Activated T-cell treated with anti-CD3 and anti-CD28 coated beads, Interleukin-2, amount 50 U/mL, for 48 hours (primary cell): Measurements from ENCODE around the gene LDLRAD4.

Experiments used
- DNase-seq, 2 experiments: peaks; one replicate each; pipeline ENCODE4 v3.0.0-alpha.2; 2020

The LDLRAD4 gene

GRCh38 chr18:13524054-13524453 is 305.5 kb downstream of the LDLRAD4 start:
- no peak for DNase-seq

DNA sequence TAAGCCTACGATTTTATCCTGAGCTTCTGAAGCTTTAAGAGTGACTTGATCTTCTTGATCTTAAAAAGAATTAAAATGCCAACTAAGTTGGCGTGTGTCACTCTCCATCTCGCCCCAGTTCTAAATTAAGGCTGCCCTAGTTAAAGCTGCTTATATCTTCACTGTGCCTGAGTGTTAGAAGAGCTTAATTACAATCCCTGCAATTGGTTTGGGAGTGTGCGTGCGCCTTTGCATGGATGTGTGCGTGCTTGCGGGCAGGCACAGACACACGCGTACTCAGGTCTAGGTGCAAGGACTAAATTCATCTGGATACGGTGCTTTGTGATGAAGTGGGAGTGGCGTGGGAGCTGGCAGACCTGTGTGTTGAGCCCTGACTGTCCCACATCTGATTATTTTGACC is 306.3 kb downstream of the LDLRAD4 start:
- DNase-seq = no peak

DNA sequence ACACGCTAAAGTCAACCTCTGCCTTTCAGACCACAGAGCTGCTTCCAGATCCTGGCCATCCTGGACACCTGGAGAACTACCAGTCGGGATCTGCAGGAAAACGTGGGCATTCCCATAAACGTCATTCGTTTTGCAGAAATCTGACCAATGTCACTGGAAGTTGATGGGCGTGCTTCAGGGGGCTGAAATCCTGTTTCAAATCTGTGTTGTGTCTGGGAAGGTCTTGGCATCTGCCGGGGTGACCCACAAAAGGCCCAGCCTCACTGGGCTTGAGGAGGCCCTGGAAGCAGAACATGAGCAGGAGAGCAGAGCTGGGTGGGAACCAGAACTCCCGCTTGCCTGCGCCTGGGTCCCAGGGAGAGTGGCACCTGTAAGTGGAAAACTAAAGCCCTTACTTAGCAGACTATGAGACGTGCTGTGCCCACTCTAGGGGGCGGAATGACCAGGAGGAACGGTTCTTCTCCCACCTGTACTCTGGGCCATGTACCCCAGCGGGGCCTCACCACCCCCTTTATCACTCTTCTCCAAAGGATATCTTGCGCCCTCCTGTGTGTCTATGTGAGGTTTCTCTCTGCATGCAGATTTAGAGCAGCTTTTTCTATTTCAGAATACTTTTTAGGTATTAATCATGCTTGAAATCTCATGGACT is 306.9 kb downstream of the LDLRAD4 start:
- no peak for DNase-seq

- DNase-seq = no peak
These were observed 308.0 kb downstream of the LDLRAD4 start for GRCh38 chr18:13526519-13526918.

GRCh38 chr18:13527256-13527655 is 308.7 kb downstream of the LDLRAD4 start:
- DNase-seq = no peak

DNA sequence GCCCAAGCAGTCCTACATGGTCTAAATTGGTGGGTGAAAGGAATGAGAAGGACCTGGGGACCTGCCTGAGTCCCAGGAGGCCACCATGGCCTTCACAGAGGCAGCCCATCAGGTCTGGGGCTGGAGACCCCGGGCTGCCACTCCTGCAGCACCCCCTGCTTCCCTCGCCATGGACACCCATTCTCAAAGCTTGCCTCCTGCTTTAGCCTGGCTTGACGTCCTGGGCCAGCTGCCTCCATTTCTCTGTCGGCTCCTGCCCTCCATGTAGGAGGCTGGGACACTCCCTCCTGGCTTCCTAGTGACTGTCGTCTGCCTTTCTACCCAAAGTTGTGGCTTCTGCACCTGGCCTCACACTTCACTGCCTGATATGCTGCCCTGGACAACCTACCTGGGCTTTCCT is 309.2 kb downstream of the LDLRAD4 start:
- DNase-seq = no peak

DNA sequence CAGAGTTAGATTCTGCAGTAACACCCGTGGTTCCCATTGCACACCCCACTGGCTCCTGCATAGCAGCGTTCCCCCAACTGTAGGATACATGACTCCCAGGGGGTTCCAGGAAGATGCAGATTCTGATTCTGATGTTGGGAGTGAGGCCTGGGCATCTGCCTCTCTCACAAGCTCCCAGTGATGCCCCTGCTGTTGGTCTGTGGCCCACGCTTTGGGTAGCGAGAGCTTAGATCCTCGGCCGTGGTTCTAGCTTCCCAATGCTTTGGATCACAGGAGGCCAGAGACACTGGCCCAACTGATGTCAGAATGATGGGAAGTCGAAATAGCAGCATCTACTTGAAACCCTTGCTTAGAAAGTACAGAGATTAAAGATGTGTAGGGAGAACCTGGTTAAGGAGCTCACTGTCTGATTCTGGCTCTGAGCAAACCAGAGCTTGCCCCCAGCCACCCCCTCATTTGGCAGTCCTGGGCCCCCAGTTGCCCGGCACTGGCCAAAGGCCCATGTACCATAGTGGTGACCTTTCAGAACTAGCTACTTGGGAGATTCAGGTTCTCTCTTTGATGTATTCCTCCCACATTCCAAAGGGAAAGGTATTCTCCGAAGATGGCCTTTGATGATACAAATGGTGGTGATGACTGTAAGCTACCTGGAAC is 310.3 kb downstream of the LDLRAD4 start:
- no peak for DNase-seq

- DNase-seq = no peak
These were observed 311.7 kb downstream of the LDLRAD4 start for GRCh38 chr18:13530033-13530878.

DNA sequence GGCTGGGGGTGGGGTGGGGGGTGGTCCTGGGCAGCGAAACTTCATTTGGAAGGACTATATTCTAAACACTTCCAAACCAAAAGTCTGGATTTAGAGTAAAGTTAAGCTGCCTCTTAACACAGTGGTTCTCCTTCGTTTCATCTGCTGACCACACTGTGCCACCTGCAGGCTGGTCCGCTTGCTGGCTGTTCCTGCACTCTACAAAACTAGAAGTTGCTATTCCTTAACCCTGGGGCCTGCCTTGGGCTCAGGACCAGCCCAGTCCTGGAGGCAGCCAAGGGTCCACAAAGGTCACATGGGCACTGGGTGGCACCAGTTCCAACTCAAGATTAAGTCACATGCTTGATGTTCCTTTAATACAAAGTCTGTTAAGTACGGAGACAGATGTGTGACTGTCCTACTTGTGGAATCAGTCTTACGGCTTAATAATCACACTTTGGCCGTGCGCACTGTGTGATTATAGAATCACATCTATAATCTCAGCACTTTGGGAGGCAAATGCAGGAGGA is 312.4 kb downstream of the LDLRAD4 start:
- DNase-seq = no peak

DNA sequence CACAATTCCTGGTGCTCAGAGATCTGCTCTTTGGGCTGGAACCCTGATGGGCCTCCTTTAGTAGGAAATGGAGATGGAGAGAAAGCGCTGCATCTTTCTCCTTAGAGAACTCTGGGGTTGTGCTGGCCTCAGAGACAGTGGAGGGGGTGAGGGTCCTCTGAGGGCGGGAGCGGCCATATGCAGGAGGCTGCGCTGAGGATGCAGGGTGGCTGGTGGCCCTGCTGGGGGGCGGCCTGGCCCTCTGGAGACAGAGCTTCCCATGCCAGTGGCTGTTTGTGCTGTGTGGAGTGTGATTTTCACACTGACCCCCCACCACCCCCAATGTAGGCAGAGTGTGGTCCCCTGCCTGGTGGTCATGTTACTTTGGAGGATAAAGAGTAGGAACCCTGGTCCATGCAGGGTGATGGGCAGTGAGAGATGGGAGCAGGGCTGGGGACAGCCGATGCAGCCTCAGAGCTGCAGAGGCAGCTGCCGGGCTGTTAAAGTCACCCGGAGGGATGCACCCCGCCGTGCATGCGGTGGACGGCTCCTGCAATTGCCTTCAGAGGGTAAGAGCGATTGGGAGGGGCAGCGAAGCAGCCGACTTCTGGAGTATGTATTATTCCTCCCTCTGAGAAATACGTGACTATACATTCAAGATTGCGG is 313.2 kb downstream of the LDLRAD4 start:
- no peak for DNase-seq

GRCh38 chr18:13532406-13533075 is 314.0 kb downstream of the LDLRAD4 start:
- DNase-seq = no peak

DNA sequence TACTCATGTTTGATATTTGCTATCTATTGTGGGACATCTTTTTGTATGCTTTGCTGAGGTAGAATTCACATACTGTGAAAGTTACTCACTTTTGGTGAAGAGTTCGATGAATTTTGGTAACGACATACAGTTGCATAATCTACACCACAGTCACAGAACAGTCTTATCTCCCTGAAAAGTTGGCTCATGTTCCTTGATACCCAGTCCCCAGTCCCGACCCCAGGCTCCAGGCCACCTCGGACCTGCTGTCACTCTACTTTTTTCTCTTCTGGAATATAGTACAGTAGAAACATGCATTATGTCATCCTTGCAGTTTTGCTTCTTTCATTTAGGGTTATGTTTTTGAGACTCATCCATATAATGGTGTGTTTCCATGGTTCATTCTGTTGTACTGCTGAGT is 316.1 kb downstream of the LDLRAD4 start:
- peak in 1 of 2 experiments; percentile 5 for DNase-seq

GRCh38 chr18:13536578-13536977 is 318.0 kb downstream of the LDLRAD4 start:
- no peak for DNase-seq

DNA sequence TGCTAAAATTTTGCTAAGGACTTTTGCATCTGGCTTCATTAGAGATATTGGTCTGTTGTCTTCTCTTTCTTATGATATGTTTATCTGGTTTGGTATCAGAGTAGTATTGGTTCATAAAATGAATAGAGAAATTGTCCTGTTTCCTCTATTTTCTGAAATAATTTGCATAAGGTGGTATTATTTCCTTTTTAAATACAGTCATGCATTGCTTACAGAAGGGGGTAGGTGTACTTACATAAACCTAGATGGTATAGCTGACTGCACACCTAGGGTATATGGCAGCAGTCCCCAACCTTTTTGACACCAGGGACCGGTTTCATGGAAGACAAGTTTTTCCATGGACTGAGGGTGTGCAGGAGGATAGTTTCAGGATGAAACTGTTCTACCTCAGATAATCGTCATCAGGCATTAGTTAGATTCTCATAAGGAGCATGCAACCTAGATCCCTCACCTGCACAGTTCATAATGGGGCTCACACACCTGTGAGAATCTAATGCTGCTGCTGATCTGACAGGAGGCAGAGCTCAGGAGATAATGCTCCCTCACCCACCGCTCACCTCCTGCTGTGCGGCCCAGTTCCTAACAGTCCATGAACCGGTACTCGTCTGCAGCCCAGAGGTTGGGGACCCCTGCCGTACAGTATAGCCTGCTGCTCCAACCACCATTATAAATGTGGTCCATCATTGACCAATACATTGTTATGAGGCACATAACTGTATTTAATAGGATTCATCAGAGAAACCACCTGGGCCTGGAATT is 318.6 kb downstream of the LDLRAD4 start:
- peak in 1 of 2 experiments; percentile 9 for DNase-seq

- DNase-seq = peak in 1 of 2 experiments; percentile 14
These were observed 320.1 kb downstream of the LDLRAD4 start for GRCh38 chr18:13538630-13539029.

DNA sequence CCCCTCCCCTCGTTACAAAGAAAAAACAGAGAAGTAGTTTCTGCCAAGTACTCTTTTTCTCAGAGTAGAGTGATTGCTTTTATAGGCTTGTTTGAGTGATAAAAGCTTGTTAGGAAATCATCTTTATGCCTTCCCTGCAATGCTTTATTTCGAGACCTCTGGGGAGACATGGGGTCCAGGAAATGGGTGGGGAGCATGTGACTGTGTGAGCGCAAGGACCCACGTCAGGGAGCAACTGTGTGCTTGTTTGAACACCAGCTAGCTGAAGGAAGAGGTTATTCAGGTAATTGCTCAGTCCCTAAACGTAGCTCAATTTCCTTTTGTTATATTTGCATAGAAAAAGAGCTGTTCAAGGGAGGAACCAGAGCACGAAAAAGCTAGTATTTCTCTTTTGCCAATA is 320.5 kb downstream of the LDLRAD4 start:
- DNase-seq = peak in 1 of 2 experiments; percentile 19

GRCh38 chr18:13539843-13540476 is 321.4 kb downstream of the LDLRAD4 start:
- peak in 1 of 2 experiments; percentile 10 for DNase-seq

DNA sequence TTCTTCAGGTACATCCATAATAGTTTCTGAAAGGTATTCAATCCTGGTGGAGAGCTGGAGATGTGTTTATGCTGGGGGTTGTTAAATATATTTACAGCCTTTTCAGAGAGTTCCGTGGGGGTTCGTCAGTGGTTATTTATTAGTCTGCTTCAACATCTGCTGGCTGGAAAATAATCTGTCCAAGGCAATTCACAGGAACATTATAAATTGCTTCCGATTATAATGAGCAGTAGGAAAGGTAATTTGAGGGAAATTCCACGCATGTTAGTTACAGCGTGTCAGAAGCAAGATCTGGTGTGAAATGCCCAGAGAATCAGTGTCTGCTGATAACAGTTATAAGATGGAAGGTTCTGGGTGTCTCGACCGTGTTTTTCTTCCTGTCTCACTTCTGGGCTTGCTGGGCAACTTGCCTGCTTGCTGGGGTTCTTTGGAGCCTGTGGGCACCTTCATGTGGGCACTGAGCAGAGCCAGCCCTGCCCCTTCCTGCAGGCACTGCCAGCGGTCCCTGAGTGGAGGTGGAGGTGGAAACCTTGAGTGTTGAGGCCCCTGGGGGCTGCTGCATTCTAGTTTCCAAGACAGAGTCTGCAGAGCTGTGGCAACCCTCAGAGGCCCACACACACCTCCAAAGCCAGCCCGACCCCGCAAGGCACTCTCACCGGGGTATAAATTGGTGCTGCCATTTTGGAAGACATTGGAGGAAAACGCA is 322.1 kb downstream of the LDLRAD4 start:
- peak; percentile 48 to 55 for DNase-seq

DNA sequence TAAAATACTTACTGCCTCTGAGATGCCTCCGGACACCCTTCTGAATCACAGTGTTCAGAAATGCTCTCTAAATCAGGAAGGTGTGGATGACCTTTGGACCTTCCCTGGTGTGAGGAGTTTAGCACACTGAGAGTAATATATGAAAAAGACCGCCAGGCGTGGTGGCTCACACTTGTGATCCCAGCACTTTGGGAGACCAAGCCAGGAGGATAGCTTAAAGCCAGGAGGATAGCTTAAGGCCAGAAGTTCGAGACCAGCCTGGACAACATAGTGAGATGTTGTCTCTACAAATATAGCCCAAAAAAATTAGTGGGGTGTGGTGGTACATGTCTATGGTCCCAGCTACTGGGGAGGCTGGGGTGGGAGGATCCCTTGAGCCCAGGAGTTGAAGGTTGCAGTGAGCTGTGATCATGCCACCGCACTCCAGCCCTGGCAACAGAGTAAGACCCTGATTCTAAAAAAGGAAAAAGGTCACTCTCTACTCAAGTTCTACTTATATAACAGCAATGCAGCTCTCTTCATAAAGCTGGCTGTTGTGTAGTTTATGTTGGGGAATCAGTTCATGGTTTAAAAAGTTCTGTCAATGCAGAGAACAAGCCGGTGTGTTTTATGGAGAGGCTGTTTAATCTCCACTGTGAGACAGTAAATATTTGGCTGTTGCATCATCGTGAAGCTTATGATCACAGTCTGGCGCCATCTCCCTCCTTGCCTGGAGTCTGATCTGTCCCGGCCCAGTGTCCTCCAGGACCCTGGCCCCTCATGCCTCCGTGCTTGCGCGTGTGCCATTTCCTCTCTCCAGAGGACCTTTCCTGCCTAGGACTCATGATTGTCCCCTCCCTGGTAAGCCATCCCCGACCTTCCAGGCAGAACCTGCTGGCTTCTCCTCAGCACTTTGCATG is 323.3 kb downstream of the LDLRAD4 start:
- peak in 1 of 2 experiments; percentile 7 for DNase-seq

DNA sequence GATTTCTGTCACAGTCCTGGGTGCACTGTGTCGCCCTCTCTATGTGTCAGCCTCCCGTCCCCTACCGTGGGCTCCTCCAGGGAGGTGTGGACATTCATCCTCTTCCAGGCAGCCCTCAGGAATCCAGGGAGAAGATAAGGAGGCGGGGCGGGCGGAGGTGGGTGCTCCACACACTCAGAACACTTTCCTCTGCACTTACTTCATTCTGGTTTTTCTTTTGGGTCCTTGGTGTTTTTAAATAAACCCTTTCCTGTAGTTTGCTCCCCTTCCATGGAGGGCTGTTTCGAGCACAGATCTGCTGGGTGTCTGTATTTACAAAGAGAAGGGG is 323.9 kb downstream of the LDLRAD4 start:
- DNase-seq = peak; percentile 7 to 10
